ENCODE data around the gene MTHFSD. TPM values are rescaled to one million over a fixed set of nuclear protein-coding genes. Genes with fewer than 3 reads are reported as not detected.

Gene MTHFSD
- total and polyA plus RNA-seq, 2 of the 8 experiments (the other 6 are each of a cell fraction or from before 2014, with no cell fraction given): 7.1 to 9.8 TPM

DNA sequence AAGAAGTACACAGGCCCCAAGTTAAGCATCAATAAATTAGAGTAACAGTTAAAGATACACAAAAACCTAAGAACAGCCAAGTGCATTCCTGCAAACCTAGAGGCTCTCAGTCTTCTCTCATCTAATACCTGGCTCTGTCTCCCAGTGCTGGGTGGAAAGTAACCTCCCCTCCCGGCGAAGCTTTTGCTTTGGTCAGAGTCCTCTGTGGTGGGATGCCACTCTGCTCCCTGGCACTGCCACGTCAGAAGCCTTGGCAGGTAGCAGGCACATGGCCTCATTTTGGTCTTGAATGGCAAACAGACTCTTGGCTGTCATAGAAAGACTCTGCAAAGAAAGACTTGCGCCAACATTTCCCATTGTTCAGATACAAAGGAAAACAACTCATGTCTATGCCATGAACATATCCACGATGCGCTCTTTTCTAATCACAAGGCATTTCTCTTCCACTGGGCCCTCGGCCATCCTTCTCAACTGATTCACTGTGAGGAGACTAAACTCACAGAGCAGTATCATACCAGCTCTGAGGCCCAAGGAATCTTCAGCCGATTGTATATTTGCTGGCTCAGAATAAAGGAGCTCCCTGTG lies 21.2 kb downstream of the MTHFSD start:
- Histone ChIP-seq H3K27ac (ENCODE audit: low read depth, low read length) (no peak overlapping the region), H4K91ac (replicated peaks; ENCODE audit: insufficient read length, low read length) (no peak overlapping the region), H4K20me1 (replicated peaks in 1 of 2; ENCODE audit: control insufficient read depth in 1 of 2, insufficient read depth in 2 of 2, low read length in 2 of 2) (no peaks in the 10 kb centered on the region), H2BK15ac (ENCODE audit: low read length) (no peak overlapping the region), H2BK20ac (ENCODE audit: low read length) (no peak overlapping the region), H4K5ac (ENCODE audit: insufficient read length, low read depth, low read length) (no peak overlapping the region), H3K23ac (ENCODE audit: insufficient read length) (no peak overlapping the region), H3K9ac (replicated peaks in 1 of 4; ENCODE audit: extremely low read depth in 1 of 4, low read depth in 3 of 4, low read length in 3 of 4) (no peak overlapping the region), H2BK120ac (replicated peaks; ENCODE audit: low read depth, low read length) (no peak overlapping the region), H3K4me2 (ENCODE audit: insufficient read depth in 1 of 2, low read depth in 2 of 2, low read length in 2 of 2) (no peak overlapping the region), H3K18ac (ENCODE audit: extremely low read depth, low read length) (no peak overlapping the region), H3K79me2 (ENCODE audit: control insufficient read depth in 1 of 2, insufficient read depth in 2 of 2, low read length in 2 of 2) (no peaks in the 10 kb centered on the region), H3K4me1 (replicated peaks in 1 of 4; ENCODE audit: control insufficient read depth in 3 of 4, insufficient read depth in 4 of 4, low read length in 3 of 4) (no peaks in the 10 kb centered on the region), H2BK5ac (ENCODE audit: low read depth, low read length) (no peak overlapping the region), H3K4me3 (ENCODE audit: extremely low read depth in 1 of 4, insufficient read depth in 2 of 4, low read depth in 3 of 4, low read length in 4 of 4) (no peak overlapping the region), H2AK5ac (ENCODE audit: low read depth, low read length) (no peak overlapping the region), H3K9me3 (ENCODE audit: insufficient read depth in 2 of 2, low read depth in 1 of 2, low read length in 1 of 2) (no peaks in the 10 kb centered on the region), H2BK12ac (ENCODE audit: low read depth, low read length) (no peak overlapping the region), H2AFZ (ENCODE audit: low read length) (no peak overlapping the region), H4K8ac (ENCODE audit: extremely low read depth, insufficient read depth, low read length) (no peak overlapping the region), H3K56ac (replicated peaks; ENCODE audit: insufficient read length, low read depth, low read length) (no peak overlapping the region), H3K23me2 (ENCODE audit: low read depth, low read length) (no peaks in the 10 kb centered on the region), H3K14ac (ENCODE audit: insufficient read length) (no peak overlapping the region), H3K79me1 (ENCODE audit: low read depth, low read length) (no peaks in the 10 kb centered on the region), H3K27me3 (replicated peaks in 1 of 4; ENCODE audit: control insufficient read depth in 3 of 4, extremely low read depth in 1 of 4, insufficient read depth in 3 of 4, low read length in 3 of 4) (no peaks in the 10 kb centered on the region), H3K4ac (replicated peaks; ENCODE audit: insufficient read length, low read depth, low read length) (no peak overlapping the region), H3K36me3 (ENCODE audit: control insufficient read depth in 2 of 4, insufficient read depth in 4 of 4, low read length in 3 of 4) (peaks cover 0 to 4% (median 2%) of the 10 kb centered on the region in 4 experiments; a peak in 3 of 8 replicates)
- CTCF ChIA-PET (ENCODE audit: partially characterized antibody): interaction anchor here (1.2 to 2.3 kb wide), 2 partner anchors 13 to 485 kb away, joined by 3 to 8 read pairs; no protein-coding TSS in a partner anchor
- POLR2A ChIA-PET (ENCODE audit: partially characterized antibody): no interaction called here
- TF ChIP-seq KDM4A (IDR thresholded peaks at IDR 0.05; ENCODE audit: low read depth, low read length, severe bottlenecking) (no peak), EZH2 (IDR thresholded peaks at IDR 0.05; ENCODE audit: low read depth, low read length, severe bottlenecking) (no peak), JUN (IDR thresholded peaks at IDR 0.05; ENCODE audit: low read depth, low read length) (no peak), HDAC6 (IDR thresholded peaks at IDR 0.05; ENCODE audit: low read depth, low read length) (no peak), EGR1 (IDR thresholded peaks at IDR 0.05; ENCODE audit: borderline replicate concordance, low read depth, low read length) (no peak), SUZ12 (IDR thresholded peaks at IDR 0.05; ENCODE audit: low read length) (no peak), KDM1A (IDR thresholded peaks at IDR 0.05; ENCODE audit: borderline replicate concordance, low read length) (no peak), TCF12 (IDR thresholded peaks at IDR 0.05; ENCODE audit: low read depth, low read length) (no peak)
- FAIRE-seq (peak; percentile 13), DNase-seq (ENCODE audit: low read depth in 1 of 2, low spot score in 2 of 2) (no peak)
- 83% methylated on average over 8 of the region's 8 CpGs; no CpG with 5 or more reads in 1 of the 2 experiments for WGBS, 2 experiments (ENCODE audit: extremely low coverage in 1 of 2, insufficient coverage in 1 of 2, insufficient read length in 1 of 2, insufficient replicate concordance in 2 of 2, low coverage in 1 of 2, low lambda C conversion rate in 2 of 2, missing lambda C conversion rate in 1 of 2)

All from H1 (cell line).